ENCODE results near the gene GMCL2.

The GMCL2 gene

DNA sequence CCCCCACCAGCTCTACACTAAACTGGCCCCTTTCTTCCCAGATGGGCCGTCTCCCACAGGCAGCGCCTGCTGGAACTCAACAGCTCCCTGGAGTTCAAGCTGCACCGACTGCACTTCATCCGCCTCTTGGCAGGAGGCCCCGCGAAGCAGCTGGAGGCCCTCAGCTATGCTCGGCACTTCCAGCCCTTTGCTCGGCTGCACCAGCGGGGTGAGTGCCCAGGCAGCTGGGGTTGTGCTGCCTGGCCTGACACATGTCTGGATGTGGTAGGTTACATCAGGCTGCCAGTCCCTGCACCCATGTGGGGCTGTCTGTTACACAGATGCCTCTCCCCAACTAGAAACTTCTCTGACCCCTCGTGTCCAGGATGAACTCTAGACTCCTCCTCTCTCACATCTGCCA lies 43.3 kb downstream of the GMCL2 start:
- DNase-seq = peak in 5 of 51 donors; percentile 14 to 38 (median 25)

DNA sequence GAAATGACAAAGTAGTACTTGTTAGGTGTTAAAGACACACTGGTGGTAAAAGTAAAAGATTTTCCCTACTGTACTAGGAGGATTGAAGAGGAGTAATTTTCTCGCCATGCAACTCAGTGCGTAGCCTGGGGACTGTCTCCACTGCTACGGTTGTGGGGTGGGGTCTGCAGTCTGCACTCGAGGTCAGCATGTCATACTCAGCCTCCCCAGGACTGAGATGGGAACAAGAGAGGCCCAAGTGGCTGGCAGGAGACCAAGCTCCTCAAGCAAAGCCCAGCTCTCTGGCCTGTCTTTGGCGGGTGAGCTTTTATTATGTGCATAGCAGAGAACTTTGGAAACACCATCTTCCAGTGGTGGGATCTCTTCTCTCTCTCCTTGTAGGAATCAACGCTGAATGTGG lies 43.9 kb downstream of the GMCL2 start:
- DNase-seq = no peak

DNA sequence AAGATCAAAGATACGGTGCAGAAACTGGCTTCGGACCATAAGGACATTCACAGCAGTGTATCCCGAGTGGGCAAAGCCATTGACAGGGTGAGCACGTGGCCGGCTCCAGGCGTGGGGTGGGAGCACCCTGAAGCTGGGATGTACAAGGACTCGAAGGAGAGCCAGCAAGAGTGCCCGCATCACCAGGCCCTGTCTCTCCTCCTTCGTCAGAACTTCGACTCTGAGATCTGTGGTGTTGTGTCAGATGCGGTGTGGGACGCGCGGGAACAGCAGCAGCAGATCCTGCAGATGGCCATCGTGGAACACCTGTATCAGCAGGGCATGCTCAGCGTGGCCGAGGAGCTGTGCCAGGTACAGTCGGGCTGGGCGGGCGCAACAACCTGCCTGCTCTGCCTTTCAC lies 44.5 kb downstream of the GMCL2 start:
- no peak for DNase-seq

DNA sequence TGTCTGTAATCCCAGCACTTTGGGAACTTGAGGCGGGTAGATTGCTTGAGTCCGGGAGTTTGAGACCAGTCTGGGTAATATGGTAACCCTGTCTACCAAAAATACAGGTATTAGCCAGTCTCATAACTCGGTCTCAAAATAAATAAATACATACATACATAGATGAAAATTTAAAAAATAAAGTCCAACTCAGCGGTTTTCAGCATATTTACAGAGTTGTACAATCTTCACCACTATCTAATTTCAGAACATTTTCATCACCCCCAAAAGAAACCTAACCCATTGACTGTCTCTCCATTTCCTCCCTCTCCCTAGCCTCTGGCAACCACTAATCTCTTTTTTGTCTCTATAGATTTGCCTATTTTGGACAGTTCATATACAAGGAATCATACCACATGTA lies 45.6 kb downstream of the GMCL2 start:
- DNase-seq = no peak

DNA sequence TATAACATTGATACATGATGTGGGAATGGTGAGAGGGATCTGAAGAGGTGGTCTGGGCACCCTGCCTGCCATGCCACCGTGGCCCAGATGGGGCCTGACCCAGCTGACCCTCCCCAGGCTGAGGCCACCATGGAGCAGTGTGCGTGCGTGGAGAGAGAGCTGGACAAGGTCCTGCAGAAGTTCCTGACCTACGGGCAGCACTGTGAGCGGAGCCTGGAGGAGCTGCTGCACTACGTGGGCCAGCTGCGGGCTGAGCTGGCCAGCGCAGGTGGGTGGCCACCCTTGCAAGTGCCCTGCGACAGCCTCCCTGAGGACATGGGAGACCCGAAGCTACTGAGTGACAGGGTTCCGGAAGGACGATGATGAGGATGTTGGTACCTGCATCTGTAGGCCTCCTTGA lies 49.2 kb downstream of the GMCL2 start:
- DNase-seq = no peak

DNA sequence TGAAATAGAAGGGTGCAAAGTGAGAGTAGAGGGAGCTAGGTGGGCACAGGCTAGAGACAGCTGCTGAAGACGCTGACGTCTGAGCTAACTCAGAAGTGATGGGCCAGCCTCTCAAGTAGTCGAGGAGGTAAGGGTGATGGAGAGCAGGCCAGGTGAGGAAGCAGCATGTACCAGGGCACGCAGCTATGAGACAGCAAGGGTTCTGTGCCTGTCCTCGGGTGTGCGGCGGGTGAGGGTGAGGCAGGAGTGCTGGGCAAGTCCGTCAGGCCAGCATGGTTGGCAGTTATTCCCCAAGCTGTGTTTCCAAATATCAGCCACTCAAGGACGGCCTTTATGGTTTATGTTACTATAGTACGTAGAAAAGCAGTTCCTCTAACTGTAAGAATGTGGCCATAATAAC lies 50.2 kb downstream of the GMCL2 start:
- no peak for DNase-seq
